ENCODE results near the gene CEACAM19. TPM values are rescaled to one million over a fixed set of nuclear protein-coding genes. Genes with fewer than 3 reads are reported as not detected.

CEACAM19 gene
- total and polyA plus RNA-seq, 2 of the 8 experiments (the other 6 are each of a cell fraction or from before 2014, with no cell fraction given), result 3.1 to 3.4 TPM

DNA sequence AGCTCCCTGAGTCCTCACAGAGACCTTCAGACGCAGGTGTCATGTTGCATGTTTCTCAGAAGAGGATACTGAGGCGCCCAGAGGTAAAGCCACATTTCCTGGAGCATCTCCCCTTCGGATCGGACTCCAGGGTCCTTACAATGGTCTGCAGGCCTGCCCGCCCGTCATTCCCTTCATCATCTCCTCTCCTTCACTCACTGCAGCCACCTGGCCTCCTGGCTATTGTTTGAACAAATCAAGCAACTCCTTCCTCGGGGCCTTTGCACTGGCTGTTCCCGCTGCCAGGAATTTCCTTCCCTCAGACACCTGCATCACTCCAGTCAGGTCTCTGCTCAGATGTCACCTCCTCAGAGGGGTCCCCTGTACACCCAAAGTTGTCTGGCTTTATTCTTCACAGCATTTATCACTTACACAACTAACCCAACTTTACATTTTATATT, 48.0 kb downstream of the CEACAM19 start:
- no peak for FAIRE-seq
- ChIA-PET POLR2A (ENCODE audit: partially characterized antibody) (interaction anchor here (0.7 to 1.5 kb wide), 5 partner anchors 10 to 186 kb away, joined by 3 to 5 read pairs (median 3); partner anchors contain the start of gene APOE), CTCF (ENCODE audit: partially characterized antibody) (interaction anchor here (0.7 to 20.6 kb wide), 5 partner anchors 14 to 573 kb away, joined by 3 to 468 read pairs (median 8); no protein-coding TSS in a partner anchor)
- H2BK5ac ChIP-seq (ENCODE audit: low read depth, low read length), result peak overlapping the region; percentile 98
- H3K23ac ChIP-seq (ENCODE audit: insufficient read length), result no peak overlapping the region
- peak overlapping the region; percentile 93 for H2BK120ac ChIP-seq (replicated peaks; ENCODE audit: low read depth, low read length)
- no peak overlapping the region for H3K27ac ChIP-seq (ENCODE audit: low read depth, low read length)
- H4K5ac ChIP-seq (ENCODE audit: insufficient read length, low read depth, low read length), result peak overlapping the region; percentile 24
- 63% methylated on average over 8 of the region's 8 CpGs; no CpG with 5 or more reads in 1 of the 2 experiments for WGBS, 2 experiments (ENCODE audit: extremely low coverage in 1 of 2, insufficient coverage in 1 of 2, insufficient read length in 1 of 2, insufficient replicate concordance in 2 of 2, low coverage in 1 of 2, low lambda C conversion rate in 2 of 2, missing lambda C conversion rate in 1 of 2)
- H3K79me2 ChIP-seq (ENCODE audit: control insufficient read depth in 1 of 2, insufficient read depth in 2 of 2, low read length in 2 of 2), result no peaks in the 10 kb centered on the region
- H3K79me1 ChIP-seq (ENCODE audit: low read depth, low read length), result no peaks in the 10 kb centered on the region
- no peak overlapping the region for H2AFZ ChIP-seq (ENCODE audit: low read length)
- no peak for DNase-seq (ENCODE audit: low read depth in 1 of 2, low spot score in 2 of 2)
- peak overlapping the region; percentile 99 for H2BK15ac ChIP-seq (ENCODE audit: low read length)
- no peaks in the 10 kb centered on the region for H3K27me3 ChIP-seq (replicated peaks in 1 of 4; ENCODE audit: control insufficient read depth in 3 of 4, extremely low read depth in 1 of 4, insufficient read depth in 3 of 4, low read length in 3 of 4)
- H3K4ac ChIP-seq (replicated peaks; ENCODE audit: insufficient read length, low read depth, low read length), result peak overlapping the region; percentile 38
- peak overlapping the region; percentile 93; the same call in 1 of the 2 replicates for H2BK20ac ChIP-seq (ENCODE audit: low read length)
- no peak overlapping the region for H3K9ac ChIP-seq (replicated peaks in 1 of 4; ENCODE audit: extremely low read depth in 1 of 4, low read depth in 3 of 4, low read length in 3 of 4)
- H3K23me2 ChIP-seq (ENCODE audit: low read depth, low read length), result no peaks in the 10 kb centered on the region; the same call in 1 of the 2 replicates
- no peaks in the 10 kb centered on the region; a peak in 1 of 8 replicates for H3K36me3 ChIP-seq (ENCODE audit: control insufficient read depth in 2 of 4, insufficient read depth in 4 of 4, low read length in 3 of 4)
- H3K18ac ChIP-seq (ENCODE audit: extremely low read depth, low read length), result peak overlapping the region; percentile 72
- peak overlapping the region; percentile 93 for H4K8ac ChIP-seq (ENCODE audit: extremely low read depth, insufficient read depth, low read length)
- peak overlapping the region; percentile 95; the same call in 1 of the 2 replicates for H2BK12ac ChIP-seq (ENCODE audit: low read depth, low read length)
- no peaks in the 10 kb centered on the region for H4K20me1 ChIP-seq (replicated peaks in 1 of 2; ENCODE audit: control insufficient read depth in 1 of 2, insufficient read depth in 2 of 2, low read length in 2 of 2)
- H3K4me1 ChIP-seq (replicated peaks in 1 of 4; ENCODE audit: control insufficient read depth in 3 of 4, insufficient read depth in 4 of 4, low read length in 3 of 4), result peaks cover 0 to 12% (median 8%) of the 10 kb centered on the region in 4 experiments; a peak in 6 of 7 replicates
- H3K14ac ChIP-seq (ENCODE audit: insufficient read length), result no peak overlapping the region
- peak overlapping the region; percentile 39 to 64 for H3K4me2 ChIP-seq (ENCODE audit: insufficient read depth in 1 of 2, low read depth in 2 of 2, low read length in 2 of 2)
- no peak overlapping the region for H3K56ac ChIP-seq (replicated peaks; ENCODE audit: insufficient read length, low read depth, low read length)
- H3K9me3 ChIP-seq (ENCODE audit: insufficient read depth in 2 of 2, low read depth in 1 of 2, low read length in 1 of 2), result peaks cover 8 to 14% of the 10 kb centered on the region in 2 experiments
- peak overlapping the region; percentile 87 for H2AK5ac ChIP-seq (ENCODE audit: low read depth, low read length)
- peak overlapping the region; percentile 98 for H4K91ac ChIP-seq (replicated peaks; ENCODE audit: insufficient read length, low read length)
- H3K4me3 ChIP-seq (ENCODE audit: extremely low read depth in 1 of 4, insufficient read depth in 2 of 4, low read depth in 3 of 4, low read length in 4 of 4), result 0 out of 8 replicates have a peak overlapping the region, but pooled peaks of 1 of the 4 experiments have one; percentile 32
- TF ChIP-seq CBX8 (IDR thresholded peaks at IDR 0.05; ENCODE audit: borderline replicate concordance, low read depth, low read length) (no peak), SIN3A (conservative IDR thresholded peaks at IDR 0.05 in 1 of 2, IDR thresholded peaks at IDR 0.05 in 1 of 2; ENCODE audit: low read depth in 1 of 2, low read length in 2 of 2) (no peak), BCL11A (IDR thresholded peaks at IDR 0.05; ENCODE audit: low read depth in 2 of 2, low read length in 2 of 2) (no peak), EZH2 (IDR thresholded peaks at IDR 0.05; ENCODE audit: low read depth, low read length, severe bottlenecking) (no peak), ZNF274 (IDR thresholded peaks at IDR 0.05; ENCODE audit: borderline replicate concordance, extremely low read depth, low read length) (no peak), RAD21 (IDR thresholded peaks at IDR 0.05 in 1 of 2, conservative IDR thresholded peaks at IDR 0.05 in 1 of 2; ENCODE audit: low read depth in 2 of 2, low read length in 2 of 2) (no peak), ASH2L (IDR thresholded peaks at IDR 0.05; ENCODE audit: low read length) (no peak), CHD1 (IDR thresholded peaks at IDR 0.05; ENCODE audit: low read depth, low read length) (no peak), TCF12 (IDR thresholded peaks at IDR 0.05; ENCODE audit: low read depth, low read length) (no peak)
